ENCODE data around the gene SV2B.

Gene SV2B

DNA sequence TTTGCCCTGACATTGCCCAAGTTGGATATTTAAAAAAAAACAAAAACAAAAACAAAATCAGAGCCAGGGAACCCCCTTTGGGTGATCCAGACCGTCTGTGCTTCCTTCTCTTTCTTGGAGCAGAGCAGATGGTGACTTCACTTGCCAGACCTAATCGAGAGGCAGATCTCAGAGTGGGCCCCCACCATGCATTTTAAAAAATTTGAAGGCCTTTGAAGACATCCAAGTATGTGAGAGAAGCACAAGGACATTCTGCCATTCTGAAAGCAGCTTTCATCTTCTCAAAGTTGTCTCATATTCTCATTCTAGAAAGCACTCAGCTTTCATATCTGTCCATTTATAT lies 93.3 kb downstream of the SV2B start:
- no peak for DNase-seq

DNA sequence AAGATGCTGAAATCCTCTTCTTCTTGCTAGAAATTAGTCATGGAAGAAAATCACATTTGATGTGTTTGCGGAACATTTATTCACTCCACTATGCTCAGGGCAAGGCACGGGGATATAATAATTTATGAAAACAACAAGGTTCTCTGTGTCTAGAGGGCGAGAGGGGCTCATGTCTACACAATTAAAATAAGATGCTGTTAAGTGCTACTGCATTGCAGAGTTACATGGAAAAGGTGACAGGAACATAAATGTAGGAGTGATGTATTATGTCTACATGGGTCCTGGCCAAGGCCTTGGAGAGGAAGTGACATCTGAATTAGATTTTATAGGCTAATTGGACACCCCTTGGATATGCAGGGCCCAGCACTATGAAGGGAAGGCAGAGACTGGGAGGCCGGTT lies 96.1 kb downstream of the SV2B start:
- no peak for DNase-seq

DNA sequence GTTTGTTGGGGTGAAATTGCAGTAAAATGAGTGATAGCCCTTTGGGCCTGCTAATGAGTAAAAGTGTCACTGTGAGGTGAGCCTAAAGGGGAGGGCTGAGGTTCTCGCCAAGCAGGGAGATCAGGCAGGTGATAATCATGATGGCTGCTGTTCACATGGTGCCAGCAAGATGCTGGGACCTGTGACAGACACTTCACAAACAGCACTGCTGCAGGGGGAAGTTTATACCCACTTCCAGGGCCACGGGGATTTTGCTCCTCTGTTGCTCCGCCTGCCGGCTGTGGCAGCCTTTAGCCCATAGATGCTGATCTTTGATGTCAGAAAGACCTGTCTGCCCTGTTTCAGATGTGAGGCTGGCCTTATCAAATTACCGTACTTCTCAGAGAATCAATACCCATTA lies 96.7 kb downstream of the SV2B start:
- DNase-seq = no peak

DNA sequence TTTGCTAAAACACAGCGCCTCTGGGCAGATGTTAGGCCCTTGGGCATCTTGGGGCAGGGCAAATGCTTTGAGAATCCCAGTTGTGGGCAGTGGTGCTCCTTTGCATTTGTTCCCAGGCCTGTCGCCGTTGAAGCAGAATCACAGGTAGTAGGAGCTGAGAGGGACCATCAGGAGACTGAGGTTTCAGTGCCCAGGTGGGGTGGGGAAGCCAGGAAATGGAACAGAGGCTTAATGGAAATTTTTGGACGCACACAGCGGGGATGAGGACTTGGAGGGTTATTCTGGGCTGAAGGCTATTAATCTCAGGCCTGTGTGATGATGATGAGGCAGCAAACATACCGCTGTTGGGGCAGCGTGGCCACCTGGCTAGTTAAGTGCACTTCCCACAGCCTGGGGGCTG lies 99.5 kb downstream of the SV2B start:
- no peak for DNase-seq

DNA sequence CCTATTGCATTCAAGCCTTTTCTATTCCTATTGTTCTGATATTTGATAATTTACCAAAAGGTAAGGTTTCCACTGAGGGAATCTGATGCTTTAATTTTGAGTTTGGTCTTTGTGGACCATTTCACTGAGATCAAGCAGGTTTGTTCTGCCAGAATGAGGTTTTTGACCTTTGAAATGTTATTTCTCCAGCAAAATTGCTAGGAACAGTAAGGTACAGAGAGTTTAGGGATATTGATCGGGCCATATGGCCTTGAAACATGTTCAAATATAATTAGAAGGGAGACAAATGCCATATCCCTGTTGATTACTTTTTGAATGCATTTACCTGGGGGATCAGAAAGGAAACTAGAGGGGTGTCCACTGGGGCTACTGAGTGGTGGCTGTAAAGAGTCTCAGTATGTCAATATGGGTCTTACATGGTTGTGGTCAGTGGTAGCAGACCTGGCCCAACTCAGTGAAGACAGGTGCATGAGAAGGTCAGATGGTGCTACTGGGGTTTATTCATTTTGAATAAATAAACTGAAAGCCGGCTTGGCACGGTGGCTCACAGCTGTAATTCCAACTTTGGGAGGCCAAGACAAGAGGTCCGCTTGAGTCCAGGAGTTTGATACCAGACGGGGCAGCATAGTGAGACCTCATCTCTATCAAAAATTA lies 100.2 kb downstream of the SV2B start:
- DNase-seq = no peak

DNA sequence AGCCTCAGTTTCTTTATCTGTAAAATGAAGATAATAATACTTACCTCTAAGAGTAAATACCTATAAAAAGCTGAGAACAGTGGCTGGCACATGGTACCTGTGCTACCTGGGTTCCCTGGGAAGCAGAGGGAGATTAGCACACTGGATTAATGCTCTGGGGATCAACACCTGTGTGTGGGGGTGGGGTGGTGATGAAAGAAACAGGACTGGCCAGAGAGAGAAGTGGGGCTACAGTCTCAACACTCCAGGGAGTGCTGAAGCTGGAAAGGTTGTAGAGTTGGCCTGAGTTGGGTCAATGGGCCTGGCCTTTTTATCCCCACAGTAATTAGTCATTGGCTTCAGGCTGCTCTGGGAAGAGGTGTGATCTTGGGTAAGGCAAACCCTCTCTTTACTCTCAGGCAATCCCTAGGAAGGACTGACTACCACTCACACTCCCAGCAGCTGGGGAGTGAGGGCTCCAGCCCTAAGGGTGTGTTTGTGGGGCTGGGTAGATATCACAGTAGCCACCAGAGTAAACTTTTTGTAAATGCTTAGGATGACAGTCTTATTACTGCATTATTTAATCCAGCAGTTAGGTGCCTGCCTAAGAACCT lies 102.5 kb downstream of the SV2B start:
- no peak for DNase-seq

DNA sequence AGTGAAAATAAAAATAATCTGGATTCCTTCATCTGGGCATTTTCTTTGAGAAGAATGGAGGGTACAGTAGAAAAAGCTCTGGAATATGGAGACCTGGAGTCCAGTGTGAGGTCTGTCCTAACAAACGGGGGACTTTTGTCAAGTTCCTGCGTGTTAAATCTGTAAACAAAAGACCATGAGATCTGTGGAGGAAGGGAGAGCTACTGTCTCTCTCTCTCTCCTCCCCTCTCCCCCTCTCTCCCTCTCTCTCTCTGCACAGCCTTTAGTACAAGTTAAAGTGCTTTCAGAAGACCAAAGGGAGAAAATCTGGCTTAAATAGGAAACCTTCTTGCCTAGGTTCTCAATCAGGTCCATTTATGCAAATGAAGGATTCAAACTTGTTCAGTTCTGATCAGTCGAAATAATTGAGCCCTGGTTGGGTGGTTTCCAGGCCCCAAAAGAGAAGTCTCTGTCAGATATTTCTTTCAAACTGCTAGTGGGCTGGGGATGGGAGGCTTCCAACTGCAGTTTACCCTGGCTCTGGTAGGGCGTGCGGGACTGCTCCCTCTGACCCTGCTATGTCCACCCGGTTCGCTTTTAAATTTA lies 103.7 kb downstream of the SV2B start:
- DNase-seq = no peak

DNA sequence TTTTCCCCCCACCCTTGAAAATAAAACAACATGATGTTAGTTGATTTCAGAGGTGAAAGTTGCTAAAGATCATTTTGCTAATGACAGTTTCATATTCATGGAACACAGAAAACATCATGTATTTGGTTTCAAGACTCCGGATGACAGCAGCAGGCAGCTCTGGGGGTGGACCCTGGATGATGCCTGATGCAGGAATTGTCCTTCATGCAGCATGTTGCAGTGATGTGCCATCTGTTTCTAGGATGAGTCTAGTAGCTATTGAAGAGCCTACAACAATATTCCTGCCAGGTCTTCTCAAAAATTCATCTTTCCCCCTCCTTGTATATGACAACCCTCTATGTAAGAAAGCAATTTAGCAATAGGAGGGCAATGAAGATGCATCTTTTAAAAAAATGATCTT lies 108.3 kb downstream of the SV2B start:
- no peak for DNase-seq

DNA sequence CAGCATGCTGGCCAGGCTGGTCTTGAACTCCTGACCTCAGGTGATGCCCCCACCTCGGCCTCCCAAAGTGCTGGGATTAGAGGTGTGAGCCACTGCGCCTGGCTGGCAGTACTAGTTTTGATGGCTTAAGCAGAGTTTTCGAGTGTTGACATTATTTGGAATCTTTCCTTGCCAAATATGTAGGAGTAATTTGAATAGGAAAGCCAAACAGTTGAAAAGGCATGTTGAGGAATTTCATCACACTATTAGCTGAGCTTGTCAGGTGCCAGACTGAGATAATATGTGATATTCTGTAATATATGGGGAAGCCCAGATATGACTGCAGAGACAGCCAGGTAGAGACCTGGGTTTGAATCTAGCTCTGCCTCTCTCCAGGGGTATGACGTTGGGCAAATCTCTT lies 109.3 kb downstream of the SV2B start:
- no peak for DNase-seq

DNA sequence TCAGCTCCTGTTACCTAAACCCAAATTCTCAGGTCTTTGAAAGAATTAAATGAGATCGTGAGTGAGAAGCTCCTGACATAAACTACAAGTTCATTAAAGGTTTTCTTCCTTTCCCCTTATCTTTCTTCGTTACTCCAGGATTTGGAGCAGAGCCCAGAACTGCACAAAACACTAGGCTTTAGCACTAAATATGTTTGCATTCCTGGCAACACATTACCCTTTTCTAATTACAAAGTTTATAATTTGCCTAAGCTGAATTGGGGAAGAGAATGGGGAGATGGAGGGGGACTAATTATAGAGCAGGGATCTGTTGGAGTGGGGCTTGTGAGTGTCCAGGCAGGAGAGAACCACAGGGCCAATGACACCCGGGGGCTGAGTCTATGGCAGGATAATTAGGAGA lies 109.7 kb downstream of the SV2B start:
- DNase-seq = no peak

DNA sequence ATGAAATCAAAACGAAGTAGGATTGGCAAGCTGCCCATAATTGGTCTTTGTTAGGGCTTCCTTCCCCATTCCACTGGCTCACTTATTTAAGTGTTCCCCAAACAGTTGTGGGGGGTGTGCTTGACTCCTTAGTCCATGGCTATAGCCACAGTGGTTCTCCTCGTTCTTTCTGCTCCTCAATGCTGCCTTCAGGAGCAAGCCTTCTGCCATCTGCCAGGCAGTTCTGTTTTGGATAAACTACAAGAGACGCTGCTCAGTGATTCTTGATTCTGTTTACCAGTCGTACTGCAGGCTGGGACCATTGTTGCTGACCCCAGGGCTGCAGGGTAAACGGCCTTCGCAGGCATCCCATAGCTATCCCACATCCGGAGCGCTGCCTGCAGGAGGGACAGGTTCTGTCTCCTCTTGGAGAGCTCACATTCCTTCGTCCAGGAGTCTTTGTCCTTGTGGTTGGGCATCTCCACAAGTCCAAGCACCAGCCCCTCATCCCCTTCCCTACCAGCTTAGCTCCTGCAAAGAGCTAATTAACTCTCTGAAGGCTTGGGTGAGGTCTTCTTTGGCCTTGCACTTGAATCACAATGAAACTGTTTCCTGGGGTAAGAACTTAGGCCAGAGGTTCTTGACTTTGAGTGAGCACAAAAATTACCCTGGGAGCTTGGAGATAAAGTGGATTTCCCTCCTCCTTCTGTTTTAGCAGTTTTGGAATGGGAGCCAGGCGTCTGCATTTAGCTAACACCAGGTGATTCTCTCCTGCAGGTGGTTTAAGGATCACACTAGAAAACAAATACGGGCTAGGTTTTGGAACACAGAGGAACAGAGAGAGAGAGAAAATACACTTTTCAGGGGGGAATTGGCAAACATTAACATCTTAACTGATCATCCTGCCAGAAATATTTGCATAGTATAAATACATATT lies 114.9 kb downstream of the SV2B start:
- DNase-seq = no peak

DNA sequence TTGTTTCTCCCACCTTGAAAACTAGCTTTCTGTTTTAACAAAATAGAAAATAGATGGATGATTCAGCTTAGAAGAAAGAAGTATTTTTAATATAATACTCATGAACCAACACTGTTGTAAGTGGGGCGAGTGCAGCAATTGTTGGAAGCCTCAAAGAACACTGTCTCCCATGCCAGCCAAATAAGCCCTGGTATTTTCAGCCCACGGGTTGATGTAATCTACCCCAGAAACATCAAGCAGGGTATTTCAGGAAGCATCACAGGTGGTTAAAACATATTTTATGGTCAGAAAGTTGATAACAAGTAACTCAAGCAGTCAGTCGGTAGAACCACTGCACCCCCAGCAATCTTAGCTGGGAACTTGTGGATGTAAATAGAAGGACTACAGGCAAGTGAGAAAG lies 115.9 kb downstream of the SV2B start:
- DNase-seq = no peak

DNA sequence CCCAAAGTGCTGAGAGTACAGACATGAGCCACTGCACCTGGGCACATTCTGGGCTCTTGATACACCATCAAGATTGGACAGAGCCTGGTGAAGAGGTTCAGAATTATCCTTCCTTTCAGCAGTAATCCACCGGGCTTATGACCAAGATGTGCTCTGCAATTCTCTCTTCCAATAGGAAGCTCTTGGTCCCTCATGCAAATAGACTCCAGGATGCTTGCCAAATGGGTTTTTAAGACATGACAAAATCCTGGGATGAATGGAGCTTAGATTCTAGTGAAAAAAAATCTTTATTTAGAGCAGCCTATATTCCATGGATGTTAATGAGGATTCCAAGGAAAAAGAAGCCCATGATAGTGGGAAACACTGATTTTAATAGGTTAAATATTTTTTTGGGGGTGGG lies 119.1 kb downstream of the SV2B start:
- no peak for DNase-seq

DNA sequence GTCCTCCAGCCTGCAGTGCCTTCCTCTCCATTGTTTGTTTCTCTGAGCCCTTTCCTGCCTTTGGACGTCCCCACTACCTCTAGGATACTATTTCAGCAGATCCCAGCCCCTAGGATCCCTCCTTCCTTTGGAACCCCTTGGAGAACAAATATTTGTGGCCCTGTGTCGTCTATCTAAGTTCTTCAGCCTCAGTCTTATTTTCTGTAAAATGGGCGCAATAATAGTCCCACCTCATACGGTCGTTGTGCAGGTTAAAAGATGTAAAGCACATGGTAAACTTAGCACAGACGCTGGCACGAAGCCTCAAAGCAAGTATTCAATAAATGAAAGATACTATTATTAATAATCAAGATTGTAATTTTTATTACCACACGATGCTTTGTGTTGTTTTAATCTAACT lies 122.0 kb downstream of the SV2B start:
- no peak for DNase-seq

DNA sequence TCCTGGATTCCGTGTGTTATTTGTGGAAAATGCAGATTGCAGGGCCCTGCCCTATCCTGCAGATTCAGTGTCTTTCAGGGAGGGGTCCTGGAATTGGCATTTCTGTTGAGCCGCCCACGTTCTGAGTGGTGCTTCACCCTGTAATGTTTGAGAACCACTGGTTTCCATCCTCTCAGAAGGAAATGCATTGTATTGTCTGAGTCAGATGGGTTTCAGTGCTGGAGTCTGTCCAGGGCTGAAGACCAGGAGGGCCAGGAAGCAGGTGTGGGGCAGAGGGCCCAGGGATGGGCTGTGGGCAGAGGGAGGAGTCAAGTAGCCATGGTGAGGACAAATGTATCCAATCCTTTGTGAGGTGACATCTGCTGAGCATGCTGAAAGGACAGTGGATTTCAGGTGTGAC lies 123.8 kb downstream of the SV2B start:
- no peak for DNase-seq

DNA sequence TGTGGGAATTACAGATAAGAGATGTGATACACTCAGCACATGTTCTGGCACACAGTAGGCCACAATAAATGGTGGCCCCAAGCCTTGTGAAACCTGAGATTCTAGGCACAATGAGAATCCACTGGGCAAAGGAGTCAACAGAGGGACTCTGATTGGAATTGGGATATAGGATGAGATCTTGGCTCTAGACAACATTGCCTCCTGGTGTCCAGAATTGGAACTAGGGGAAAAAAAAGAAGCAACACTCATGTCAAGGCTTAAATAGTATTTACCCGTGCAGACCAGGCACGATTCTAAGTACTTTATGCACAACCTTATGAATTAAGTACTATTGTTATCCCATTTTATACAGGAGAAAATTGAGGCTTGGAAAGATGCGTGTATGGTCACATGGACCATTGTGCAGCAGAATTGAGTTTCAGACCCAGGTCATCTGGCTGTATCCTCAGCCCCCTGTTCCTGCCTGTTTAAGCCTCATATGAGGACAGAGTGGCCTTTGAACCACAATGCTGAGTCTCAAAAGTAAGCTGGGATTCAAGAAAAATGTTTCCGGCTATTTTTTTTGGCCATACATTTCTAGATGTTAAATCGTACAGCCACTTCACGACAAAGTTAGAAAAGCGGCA lies 124.8 kb downstream of the SV2B start:
- peak; percentile 32 for DNase-seq

DNA sequence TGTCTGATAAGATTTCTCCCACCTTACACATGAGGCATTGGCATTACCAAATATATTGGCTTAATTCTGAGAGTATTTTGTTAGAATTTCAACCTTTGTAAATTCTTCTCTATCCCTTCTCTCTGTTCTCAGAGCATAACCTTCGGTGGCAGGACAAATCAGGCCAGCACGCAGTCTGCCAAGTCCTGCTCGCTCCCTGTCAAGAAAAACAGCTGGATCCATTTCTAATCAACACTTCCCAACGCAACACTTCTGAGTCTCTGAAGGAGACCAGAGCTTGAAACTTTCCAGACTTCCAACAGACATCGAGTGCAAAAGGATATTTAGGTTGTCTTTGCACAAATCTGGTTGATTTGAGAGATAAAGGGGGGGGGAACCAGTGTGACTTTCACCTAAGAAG lies 125.7 kb downstream of the SV2B start:
- no peak for DNase-seq

DNA sequence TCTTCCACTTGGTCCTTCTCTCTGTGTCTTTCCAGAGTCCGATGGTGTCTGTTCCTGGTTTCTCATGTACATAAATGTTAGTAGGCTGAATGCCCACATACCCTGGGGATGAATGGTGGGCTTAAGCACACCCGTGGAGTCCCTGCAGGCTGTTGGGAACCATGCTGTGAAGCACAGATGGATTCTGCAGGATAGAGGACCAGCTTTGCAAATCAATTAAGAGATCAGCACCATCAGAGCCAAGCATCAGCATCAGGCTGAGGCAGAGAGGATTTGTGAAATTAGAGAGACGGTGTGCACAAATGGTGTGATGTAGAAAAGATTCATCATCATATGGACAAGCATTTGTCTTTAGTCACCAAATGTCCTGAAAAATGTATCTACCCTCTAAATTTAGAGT lies 127.1 kb downstream of the SV2B start:
- DNase-seq = no peak

DNA sequence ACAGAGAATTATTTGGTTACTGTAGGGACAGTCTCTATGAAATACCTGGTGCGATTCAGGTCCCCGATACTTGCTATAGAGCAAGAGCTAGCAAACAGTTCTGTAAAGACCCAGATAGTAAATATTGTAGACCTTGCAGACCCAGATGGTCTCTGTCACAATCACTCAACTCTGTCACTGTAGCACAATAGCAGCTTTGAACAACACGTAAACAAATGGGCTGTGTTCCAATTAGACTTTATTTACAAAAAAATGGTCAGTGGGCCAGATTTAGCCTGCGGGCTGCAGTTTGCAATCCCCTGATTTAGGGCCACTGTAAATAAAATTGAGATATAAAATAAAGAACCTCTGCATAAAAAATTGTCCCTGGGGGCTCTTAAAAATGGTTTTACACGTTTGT lies 127.7 kb downstream of the SV2B start:
- DNase-seq = no peak

DNA sequence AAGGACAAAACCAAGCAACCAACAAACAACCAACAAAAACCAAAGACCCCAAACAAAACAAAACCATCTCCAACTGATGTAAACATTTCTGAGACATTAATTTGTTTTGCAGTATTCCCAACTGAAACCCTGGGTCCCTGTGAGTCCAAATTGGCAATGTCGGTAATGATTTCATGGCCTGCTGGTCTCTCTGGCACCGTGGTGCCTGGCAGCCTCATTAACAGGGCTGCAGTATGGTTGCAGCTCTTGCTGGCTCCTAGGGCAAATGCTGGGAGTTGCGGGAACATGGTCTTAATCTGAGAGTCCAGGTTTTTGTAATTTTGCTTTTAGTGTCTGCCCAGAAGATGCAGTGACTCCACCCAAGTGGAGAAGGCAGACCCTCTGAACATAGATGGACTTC lies 128.3 kb downstream of the SV2B start:
- DNase-seq = no peak

DNA sequence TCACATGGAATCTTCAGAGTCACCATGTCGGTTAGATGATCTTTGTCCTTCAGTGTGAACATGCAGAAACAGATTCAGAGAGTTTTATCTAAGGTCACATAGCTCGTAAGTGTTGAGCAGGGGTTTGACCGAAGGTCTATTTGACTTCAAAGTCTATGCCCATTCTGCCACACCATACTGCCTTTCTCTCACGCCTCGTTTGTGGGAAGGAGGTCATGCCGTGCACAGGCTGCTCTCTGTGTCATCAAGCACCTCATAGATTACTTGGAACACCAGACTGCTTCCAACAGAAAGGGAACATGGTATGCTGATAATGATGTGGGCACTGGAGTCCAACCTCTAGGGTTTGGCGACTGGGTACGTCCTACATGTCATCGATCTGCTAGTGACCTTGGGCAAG lies 128.8 kb downstream of the SV2B start:
- no peak for DNase-seq

DNA sequence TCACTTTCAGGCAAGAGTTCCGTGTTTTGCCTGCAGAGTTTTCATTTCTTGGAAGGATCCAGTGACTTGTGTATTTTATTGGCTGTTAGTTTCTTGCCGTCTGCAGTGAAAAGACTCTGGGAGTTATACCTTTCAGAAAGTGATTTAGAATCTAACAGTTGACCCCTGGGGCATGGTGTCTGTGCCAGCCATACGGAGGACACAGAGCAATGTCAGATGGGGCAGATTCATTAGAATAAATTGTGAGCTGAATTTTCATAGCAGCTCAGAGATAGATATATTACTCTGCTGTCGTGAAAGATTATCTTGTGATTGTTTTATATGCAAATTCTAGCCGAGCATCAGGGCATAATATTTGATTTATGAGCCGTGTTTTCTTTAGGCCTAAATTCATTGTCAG lies 131.6 kb downstream of the SV2B start:
- no peak for DNase-seq

DNA sequence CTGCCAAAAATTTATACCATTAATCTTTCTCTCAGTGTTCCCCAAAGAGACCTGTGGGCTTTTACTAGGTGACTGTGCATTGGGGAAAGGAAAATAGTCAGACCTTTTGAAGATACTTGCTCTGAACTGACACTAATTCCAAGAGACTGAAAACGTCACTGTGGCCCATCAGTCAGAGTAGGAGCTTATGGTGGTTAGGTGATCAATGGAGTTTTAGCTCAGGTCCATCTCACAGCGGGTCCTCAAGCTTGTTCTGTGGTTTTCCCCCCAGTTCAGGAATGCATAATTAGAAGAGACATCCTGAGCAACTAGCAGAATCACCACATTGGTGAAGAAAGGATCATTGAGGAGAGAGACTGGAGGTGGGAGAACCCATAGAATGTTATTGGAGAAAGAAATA lies 134.7 kb downstream of the SV2B start:
- no peak for DNase-seq

DNA sequence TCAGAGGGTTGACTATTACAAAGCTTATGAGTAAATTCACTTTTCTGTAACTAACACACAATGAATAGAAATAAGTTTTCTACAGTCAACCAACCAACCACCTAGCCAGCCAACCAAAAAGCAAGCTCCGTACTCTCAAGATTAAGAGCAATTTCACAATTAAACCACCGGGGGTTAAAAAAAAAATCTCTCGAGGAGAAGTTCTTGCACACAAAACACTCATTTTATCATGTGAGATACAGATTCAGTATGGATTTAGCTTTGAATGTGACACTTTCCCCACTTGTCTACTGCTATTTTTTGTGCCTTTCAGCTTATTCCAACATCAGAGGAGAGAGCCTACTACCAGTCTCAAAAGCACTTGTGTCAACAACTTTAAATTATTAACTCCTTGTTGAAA lies 135.3 kb downstream of the SV2B start:
- DNase-seq = no peak
